Activated naive CD4-positive, alpha-beta T cell treated with anti-CD3 and anti-CD28 coated beads, Interleukin-2, amount 50 U/mL, for 24 hours (primary cell): ENCODE measurements around the gene GIGYF1.
"Not testable (repeated sequence)": the region's sequence is repeated elsewhere in the genome, so short reads cannot be mapped to it uniquely, and the experiment has no call there.

Experiments
- H3K27ac Mint-ChIP-seq: one replicate; pipeline ENCODE4 v1.8.0; 2021; ENCODE audit warnings: mild to moderate bottlenecking, mixed read lengths
- H3K27me3 Mint-ChIP-seq: one replicate; pipeline ENCODE4 v1.8.0; 2021; ENCODE audit warnings: mixed read lengths
- H3K36me3 Mint-ChIP-seq: one replicate; pipeline ENCODE4 v1.8.0; 2021; ENCODE audit warnings: mixed read lengths
- H3K4me1 Mint-ChIP-seq: one replicate; pipeline ENCODE4 v1.8.0; 2021; ENCODE audit warnings: mixed read lengths
- H3K4me3 Mint-ChIP-seq: one replicate; pipeline ENCODE4 v1.8.0; 2021; ENCODE audit warnings: mild to moderate bottlenecking, mixed read lengths
- H3K9me3 Mint-ChIP-seq: one replicate; pipeline ENCODE4 v1.8.0; 2021; ENCODE audit warnings: mixed read lengths

GIGYF1 gene

DNA sequence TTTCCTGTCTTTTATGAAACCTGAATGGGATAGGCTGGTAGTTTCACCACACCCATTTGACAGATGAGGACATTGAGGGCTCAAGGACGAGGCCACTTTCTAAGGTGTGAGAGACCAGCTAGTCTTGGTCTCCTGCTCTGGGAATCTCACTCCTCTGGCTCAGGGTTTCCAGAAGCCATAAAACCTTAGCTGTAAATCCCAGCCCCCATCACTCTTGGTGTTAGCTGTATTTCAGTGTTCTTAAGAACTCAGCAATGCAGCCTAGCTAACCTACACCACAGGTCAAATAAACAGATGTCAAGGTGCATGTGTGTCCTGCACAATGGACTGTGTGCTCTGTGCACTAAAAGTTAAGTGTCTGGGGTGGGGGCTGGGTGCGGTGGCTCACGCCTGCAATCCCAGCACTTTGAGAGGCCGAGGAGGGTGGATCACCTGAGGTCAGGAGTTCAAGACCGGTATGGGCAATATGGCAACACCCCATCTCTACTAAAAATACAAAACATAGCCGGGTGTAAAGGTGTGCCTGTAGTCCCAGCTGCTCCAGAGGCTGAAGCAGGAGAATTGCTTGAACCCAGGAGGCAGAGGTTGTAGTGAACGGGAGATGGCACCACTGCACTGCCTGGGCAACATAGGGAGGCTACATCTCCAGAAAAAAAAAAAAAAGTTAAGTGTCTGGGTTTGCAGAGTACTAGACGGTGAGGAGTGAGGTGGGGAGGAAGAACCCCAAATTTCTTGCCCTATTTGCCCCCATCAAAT lies 25.7 kb upstream of the GIGYF1 start:
- Mint-ChIP-seq H3K4me1 (peaks cover 6% of the 10 kb centered on the region), H3K27me3 (peaks cover 23% of the 10 kb centered on the region), H3K36me3 (peaks cover 3% of the 10 kb centered on the region), H3K4me3 (no peak overlapping the region), H3K9me3 (no peaks in the 10 kb centered on the region), H3K27ac (no peak overlapping the region)

DNA sequence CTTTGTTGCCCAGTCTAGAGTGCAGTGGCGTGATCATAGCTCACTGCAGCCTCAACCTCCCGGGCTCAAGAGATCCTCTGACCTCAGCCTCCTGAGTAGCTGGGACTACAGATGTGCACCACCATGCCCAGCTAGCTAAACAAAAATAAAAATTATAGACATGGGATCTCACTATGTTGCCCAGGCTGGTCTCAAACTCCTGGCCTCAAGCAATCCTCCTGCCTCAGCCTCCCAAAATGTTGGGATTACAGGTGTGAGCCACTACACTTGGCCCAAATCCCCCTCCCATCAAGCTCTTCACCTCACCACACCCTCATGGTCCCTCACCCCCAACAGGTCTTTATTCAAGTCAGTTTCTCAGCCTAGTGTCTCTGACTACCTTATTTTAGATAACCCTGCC lies 23.0 kb upstream of the GIGYF1 start:
- H3K27ac Mint-ChIP-seq, H3K4me3 Mint-ChIP-seq: not testable (repeated sequence)

DNA sequence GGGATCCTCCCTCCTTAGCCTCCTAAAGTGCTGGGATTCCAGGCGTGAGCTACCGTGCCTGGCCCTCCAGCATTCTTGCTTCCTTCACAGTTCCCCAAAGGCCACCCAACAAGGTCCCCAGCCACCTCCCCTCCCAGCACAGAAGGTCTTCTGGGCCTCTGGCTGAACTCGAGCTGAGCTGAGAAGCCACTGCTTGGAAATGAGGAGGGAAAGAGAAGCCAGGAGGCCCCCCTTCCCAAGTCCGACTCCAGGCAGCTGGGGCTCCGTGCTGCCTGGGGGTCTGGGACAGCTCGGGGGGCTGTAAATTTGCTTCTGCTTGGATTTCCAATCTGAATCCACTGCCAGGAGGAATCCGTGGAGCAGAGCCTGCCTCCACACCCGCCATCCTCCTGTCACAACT lies 20.7 kb upstream of the GIGYF1 start:
- H3K27ac Mint-ChIP-seq, result no peak overlapping the region
- H3K9me3 Mint-ChIP-seq, result no peaks in the 10 kb centered on the region
- peaks cover 3% of the 10 kb centered on the region for H3K36me3 Mint-ChIP-seq
- H3K4me1 Mint-ChIP-seq, result peaks cover under 1% of the 10 kb centered on the region
- H3K27me3 Mint-ChIP-seq, result peaks cover 2% of the 10 kb centered on the region
- H3K4me3 Mint-ChIP-seq, result no peak overlapping the region

More for the DNA sequence above, 23.0 kb upstream of the GIGYF1 start:
- H3K9me3 Mint-ChIP-seq, H3K4me1 Mint-ChIP-seq, H3K36me3 Mint-ChIP-seq: not testable (repeated sequence)
- peaks cover 15% of the 10 kb centered on the region for H3K27me3 Mint-ChIP-seq

DNA sequence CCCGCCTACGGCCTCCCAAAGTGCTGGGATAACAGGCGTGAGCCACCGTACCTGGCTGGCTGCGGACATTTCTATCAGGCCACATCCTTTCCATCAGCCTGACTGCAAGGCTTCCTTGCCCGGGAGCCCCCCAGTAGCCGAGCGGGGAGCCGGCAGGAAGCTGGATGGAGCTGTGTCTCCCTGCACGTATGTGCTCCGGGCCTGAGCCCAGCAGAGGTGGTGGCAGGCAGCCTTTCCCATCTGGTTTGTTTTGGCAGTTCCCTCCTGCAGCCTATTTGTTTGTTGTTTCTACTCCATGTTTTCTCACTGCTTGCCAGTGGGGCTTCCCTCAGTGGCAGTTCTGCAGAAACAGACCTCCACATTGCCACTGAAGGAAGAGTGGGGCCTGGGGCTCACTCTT lies 17.3 kb upstream of the GIGYF1 start:
- Mint-ChIP-seq H3K36me3 (no peaks in the 10 kb centered on the region), H3K4me3 (no peak overlapping the region), H3K27ac (no peak overlapping the region), H3K9me3 (no peaks in the 10 kb centered on the region), H3K4me1 (peaks cover 11% of the 10 kb centered on the region), H3K27me3 (no peaks in the 10 kb centered on the region)

DNA sequence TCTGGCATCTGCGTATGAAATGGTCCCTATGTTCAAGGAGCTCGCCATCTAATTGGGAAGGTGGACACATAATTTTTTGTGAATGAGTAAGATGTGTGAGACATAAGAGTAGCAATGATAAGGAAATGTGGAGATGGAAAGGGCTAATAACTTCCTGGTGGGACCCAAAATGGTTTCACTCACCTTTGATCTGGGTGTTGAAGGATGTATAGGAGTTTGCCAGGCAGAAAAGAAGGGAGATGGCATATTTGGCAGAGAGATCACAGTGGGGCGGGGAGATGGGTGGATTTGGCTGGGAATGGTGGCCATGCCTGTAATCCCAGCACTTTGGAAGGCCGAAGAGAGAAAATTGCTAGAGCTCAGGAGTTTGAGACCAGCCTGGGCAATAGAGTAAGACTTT lies 16.4 kb upstream of the GIGYF1 start:
- no peak overlapping the region for H3K4me3 Mint-ChIP-seq
- no peaks in the 10 kb centered on the region for H3K9me3 Mint-ChIP-seq
- peaks cover 11% of the 10 kb centered on the region for H3K4me1 Mint-ChIP-seq
- H3K27ac Mint-ChIP-seq, result no peak overlapping the region
- H3K36me3 Mint-ChIP-seq, result no peaks in the 10 kb centered on the region
- no peaks in the 10 kb centered on the region for H3K27me3 Mint-ChIP-seq

DNA sequence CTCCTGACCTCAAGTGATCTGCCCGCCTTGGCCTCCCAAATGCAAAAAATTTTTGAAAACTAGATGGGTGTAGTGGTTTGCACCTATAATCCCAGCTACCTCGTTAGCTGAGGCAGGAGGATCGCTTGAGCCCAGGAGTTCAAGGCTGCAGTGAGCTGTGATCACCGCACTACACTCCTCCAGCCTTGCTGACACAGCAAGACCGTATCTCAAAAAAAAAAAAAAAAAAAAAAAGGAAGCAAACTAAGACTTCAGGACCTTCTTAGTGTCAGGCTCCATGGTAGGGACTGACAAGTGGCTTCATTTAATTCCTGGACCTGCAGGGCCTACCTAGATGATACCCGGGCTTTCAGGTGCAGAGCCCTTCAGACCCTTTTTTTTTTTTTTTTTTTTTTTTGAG lies 14.3 kb upstream of the GIGYF1 start:
- Mint-ChIP-seq H3K4me3 (no peak overlapping the region), H3K9me3 (no peaks in the 10 kb centered on the region), H3K27ac (no peak overlapping the region), H3K36me3 (no peaks in the 10 kb centered on the region), H3K4me1 (peaks cover 11% of the 10 kb centered on the region), H3K27me3 (no peaks in the 10 kb centered on the region)

DNA sequence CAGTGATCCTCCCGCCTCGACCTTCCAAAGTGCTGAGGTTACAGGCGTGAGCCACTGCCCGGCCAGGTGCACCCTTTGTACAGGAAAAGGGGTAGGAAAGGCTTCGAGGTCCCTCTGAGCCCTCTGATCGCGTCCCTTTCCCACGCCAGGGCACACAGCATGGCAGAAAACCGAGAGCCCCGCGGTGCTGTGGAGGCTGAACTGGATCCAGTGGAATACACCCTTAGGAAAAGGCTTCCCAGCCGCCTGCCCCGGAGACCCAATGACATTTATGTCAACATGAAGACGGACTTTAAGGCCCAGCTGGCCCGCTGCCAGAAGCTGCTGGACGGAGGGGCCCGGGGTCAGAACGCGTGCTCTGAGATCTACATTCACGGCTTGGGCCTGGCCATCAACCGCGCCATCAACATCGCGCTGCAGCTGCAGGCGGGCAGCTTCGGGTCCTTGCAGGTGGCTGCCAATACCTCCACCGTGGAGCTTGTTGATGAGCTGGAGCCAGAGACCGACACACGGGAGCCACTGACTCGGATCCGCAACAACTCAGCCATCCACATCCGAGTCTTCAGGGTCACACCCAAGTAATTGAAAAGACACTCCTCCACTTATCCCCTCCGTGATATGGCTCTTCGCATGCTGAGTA lies 12.7 kb upstream of the GIGYF1 start:
- Mint-ChIP-seq H3K4me1 (peaks cover 11% of the 10 kb centered on the region), H3K27me3 (no peaks in the 10 kb centered on the region), H3K27ac (peak overlapping the region; percentile 96), H3K36me3 (no peaks in the 10 kb centered on the region), H3K9me3 (no peaks in the 10 kb centered on the region), H3K4me3 (peak overlapping the region; percentile 98)

DNA sequence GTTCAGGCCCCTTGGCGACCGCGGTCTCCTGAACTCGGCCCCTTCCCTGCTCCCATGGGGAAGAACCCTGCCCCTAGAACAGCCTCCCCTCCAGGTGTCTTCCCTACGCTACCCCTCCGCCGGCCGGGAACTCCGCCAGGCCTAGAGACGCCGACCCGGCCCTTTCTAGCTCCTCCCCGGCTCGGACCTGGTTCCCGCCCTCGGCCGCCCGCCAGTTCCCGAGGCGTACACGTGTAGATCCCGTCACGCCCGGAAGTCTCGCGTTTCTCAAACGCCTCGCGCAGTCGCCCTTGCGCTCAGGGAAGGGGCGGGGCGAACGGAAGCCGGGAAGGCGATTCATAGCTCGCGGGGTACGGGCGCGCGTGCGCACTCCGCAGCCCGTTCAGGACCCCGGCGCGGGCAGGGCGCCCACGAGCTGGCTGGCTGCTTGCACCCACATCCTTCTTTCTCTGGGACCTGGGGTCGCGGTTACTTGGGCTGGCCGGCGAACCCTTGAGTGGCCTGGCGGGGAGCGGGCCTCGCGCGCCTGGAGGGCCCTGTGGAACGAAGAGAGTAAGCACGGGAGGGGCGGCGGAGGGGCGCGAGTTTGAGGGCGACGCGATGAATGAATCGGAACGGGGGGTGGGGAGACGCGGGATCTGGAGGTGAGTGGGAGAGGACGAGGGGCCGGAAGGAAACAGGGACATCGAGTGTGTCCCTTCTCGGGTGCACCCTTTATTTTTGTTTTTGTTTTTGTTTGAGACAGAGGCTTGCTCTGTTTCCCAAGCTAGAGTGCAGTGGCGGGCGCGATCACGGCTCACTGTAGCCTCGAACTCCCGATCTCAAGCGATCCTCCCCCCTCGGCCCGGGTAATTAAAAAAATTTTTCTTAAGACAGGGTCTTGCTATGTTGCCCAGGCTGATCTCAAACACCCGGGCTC lies 12.0 kb upstream of the GIGYF1 start, which contains the start of gene POP7:
TSS of gene POP7 (plus strand) at position 369 of the 919 bp plus-strand sequence. CDS start 710 bp downstream, outside the sequence.
- Mint-ChIP-seq H3K27ac (peak within 1 kb of the TSS; percentile 96), H3K27me3 (no peaks in the 10 kb centered on the region), H3K9me3 (no peaks in the 10 kb centered on the region), H3K4me3 (peak within 1 kb of the TSS; percentile 98), H3K4me1 (peaks cover 11% of the 10 kb centered on the region), H3K36me3 (no peaks in the 10 kb centered on the region)

DNA sequence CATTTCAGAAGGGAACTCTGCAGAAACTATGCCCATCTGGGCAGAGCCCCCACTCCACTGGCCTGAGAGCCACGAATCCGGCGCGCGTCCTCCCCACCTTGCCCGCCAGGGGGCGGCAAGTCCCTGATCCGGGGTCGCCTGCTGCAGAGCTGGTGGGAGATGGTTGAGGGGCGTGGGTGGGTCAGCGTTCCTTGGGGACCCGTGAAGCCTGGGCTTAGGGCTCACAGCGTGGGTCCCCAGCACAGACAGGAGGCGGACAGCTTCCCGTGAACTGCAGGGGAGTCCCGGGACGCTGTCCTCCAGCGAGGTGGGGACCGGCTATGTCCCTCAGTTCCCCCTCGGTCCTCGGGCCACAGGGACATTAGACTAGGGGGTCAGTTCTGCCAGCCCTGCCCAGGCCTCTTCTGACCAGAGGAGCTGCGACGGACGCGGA lies 11.3 kb upstream of the GIGYF1 start:
- Mint-ChIP-seq H3K4me3 (peak overlapping the region; percentile 98), H3K27me3 (no peaks in the 10 kb centered on the region), H3K36me3 (no peaks in the 10 kb centered on the region), H3K4me1 (peaks cover 11% of the 10 kb centered on the region), H3K9me3 (no peaks in the 10 kb centered on the region), H3K27ac (peak overlapping the region; percentile 96)

DNA sequence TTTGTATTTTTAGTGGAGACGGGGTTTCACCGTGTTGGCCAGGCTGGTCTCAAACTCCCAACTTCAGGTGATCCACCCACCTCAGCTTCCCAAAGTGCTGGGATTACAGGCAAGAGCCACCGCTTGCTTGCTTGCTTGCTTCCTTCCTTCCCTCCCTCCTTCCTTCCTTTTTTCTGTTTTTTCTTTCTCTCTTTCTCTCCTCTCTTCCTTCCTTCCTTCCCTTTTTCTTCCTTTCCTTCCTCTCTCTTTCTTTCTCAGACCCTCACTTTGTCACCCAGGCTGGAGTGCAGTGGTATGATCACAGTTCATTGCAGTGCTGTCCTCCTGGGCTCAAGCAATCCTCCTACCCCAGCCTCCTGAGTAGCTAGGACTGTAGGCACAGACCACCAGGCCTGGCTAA lies 7.0 kb upstream of the GIGYF1 start:
- not testable (repeated sequence) for H3K27me3 Mint-ChIP-seq, H3K4me3 Mint-ChIP-seq, H3K4me1 Mint-ChIP-seq, H3K36me3 Mint-ChIP-seq, H3K9me3 Mint-ChIP-seq, H3K27ac Mint-ChIP-seq

DNA sequence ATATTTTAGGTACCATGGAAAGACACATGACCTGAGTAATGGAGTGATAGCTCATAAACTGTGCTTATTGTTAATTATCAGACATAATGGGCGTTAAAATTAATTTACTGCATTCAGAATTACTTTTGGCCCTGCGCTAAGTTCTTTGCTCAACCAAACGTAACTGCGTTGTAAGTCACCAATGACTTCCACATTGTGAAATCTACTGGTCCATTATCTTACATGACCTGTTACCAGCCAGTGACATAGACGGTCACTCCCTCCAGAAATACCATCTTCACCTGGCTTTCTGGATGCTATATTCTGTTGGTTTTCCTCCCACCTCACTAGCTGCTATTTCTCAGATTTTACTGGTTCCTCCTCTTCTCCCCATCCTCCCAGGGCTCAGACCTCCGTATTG lies 5.0 kb upstream of the GIGYF1 start:
- Mint-ChIP-seq H3K36me3 (no peaks in the 10 kb centered on the region), H3K9me3 (no peaks in the 10 kb centered on the region), H3K4me1 (peaks cover 13% of the 10 kb centered on the region), H3K4me3 (no peak overlapping the region), H3K27me3 (no peaks in the 10 kb centered on the region), H3K27ac (no peak overlapping the region)

DNA sequence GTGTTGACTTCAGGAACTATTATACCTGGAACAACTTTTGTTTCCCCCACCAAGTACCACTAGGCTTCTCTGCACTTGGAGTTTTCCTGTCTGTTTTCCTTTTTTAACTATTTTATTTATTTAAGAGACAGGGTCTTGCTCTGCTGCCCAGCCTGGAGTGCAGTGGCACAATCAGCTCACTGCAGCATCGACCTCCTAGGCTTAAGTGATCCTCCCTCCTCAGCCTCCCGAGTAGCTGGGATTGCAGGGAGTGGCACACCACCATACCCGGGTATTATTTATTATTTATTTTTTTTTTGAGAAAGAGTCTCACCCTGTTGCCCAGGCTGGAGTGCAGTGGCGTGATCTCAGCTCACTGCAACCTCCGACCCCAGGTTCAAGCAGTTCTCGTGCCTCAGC lies 2.1 kb upstream of the GIGYF1 start:
- no peaks in the 10 kb centered on the region for H3K9me3 Mint-ChIP-seq
- peak overlapping the region; percentile 81 for H3K4me3 Mint-ChIP-seq
- no peaks in the 10 kb centered on the region for H3K27me3 Mint-ChIP-seq
- peaks cover 4% of the 10 kb centered on the region for H3K36me3 Mint-ChIP-seq
- H3K27ac Mint-ChIP-seq, result no peak overlapping the region
- peaks cover 32% of the 10 kb centered on the region for H3K4me1 Mint-ChIP-seq

DNA sequence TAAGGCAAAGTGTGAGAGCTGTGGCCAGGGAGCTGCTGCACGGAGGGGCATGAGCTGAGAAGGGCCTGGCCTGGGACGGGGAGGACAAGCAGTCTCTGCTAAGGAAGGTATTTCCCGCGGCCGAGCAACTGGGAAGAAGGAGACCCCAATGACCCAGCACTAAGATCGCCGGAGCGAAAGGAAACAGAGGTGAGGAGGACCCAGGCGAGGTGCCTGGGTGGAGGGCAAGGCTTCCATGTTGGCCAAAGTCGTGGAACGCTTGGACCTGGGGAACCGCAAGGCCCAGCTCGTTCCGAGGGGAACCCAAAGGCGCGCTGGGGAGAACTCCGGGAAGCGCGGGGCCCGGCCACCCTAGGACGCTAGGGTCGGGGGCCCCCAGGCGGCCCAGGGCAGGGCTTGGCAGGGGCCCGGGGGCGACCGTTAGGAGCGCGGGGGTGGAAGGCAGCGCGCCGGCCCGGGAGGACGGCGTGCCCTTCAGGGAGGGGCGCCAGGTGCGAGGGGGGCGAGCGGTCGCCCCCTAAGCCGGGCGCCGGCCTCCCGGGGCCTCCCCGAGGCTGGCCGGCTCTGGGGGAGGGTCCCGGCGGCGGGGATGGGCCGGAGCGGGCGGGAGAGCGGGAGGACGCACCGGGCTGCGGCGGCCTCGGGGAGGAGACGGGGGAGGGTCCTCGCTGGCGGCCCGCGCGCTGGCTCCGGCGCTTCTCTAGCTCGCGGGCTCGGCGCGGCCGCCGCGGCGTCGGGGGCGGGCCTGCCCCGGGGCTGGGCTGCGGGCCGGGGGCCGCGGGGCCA lies 545 bp downstream of the GIGYF1 start:
- Mint-ChIP-seq H3K4me3 (peak overlapping the region; percentile 99), H3K27me3 (no peaks in the 10 kb centered on the region), H3K36me3 (peaks cover 4% of the 10 kb centered on the region), H3K27ac (peak overlapping the region; percentile 97), H3K4me1 (peaks cover 46% of the 10 kb centered on the region), H3K9me3 (no peaks in the 10 kb centered on the region)

DNA sequence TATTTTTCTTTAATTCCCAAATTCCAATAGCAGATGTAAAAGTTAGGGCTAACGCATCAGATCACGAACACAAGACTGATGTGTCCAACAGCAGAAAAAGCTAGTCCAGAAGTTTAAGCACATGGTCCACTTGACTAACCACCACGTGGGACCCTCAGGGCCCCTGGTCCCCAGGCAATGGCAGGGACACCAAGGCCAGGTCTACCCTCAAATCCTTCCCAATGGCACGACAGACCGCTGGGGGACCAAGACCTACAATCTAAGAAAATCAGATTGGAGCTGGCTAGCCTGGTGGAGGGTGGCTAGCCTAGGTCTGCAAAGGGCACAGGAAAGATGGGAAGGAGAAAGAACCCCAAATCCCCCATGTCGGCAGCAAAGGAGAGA lies 1.5 kb downstream of the GIGYF1 start:
- Mint-ChIP-seq H3K27me3 (no peaks in the 10 kb centered on the region), H3K4me3 (peak overlapping the region; percentile 99), H3K4me1 (peaks cover 47% of the 10 kb centered on the region), H3K9me3 (no peaks in the 10 kb centered on the region), H3K36me3 (peaks cover 4% of the 10 kb centered on the region), H3K27ac (peak overlapping the region; percentile 97)
